IgD-negative memory B cell (primary cell): ENCODE measurements around the gene AGAP3. TPM values are rescaled to one million over a fixed set of nuclear protein-coding genes. Genes with fewer than 3 reads are reported as not detected.

Experiments used
- polyA plus RNA-seq: library from polyadenylated mRNA; unstranded; fragments of 300-500 nt; fragmentation: Illumina TruSeq; gene quantifications from one replicate; pipeline ENCODE4 v1.2.3, GENCODE V29; 2021

AGAP3 gene
- polyA plus RNA-seq, 1 donor from 2014 or later: 3.5 TPM

Other genes starting within 250 kb of the AGAP3 start
- 0.11 TPM for gene AOC1, start 234.0 kb upstream of the AGAP3 start, polyA plus RNA-seq
- 2.5 TPM for gene KCNH2, start 108.2 kb upstream of the AGAP3 start, polyA plus RNA-seq
- 2.0 TPM for gene NOS3, start 95.5 kb upstream of the AGAP3 start, polyA plus RNA-seq
- gene ATG9B, start 62.0 kb upstream of the AGAP3 start, polyA plus RNA-seq: 11.2 TPM
- 21.6 TPM for gene ABCB8, start 58.0 kb upstream of the AGAP3 start, polyA plus RNA-seq
- not detected for gene ASIC3, start 37.9 kb upstream of the AGAP3 start, polyA plus RNA-seq
- gene CDK5, start 28.6 kb upstream of the AGAP3 start, polyA plus RNA-seq: 11.4 TPM
- gene SLC4A2, start 26.9 kb upstream of the AGAP3 start, polyA plus RNA-seq: 17.8 TPM
- gene FASTK, start 5.7 kb upstream of the AGAP3 start, polyA plus RNA-seq: 55.4 TPM
- gene TMUB1, start 3.0 kb upstream of the AGAP3 start, polyA plus RNA-seq: 72.6 TPM
- not detected for gene GBX1, start 81.2 kb downstream of the AGAP3 start, polyA plus RNA-seq
- not detected for gene ASB10, start 100.8 kb downstream of the AGAP3 start, polyA plus RNA-seq
- not detected for gene H2BK1, start 124.0 kb downstream of the AGAP3 start, polyA plus RNA-seq
- gene ABCF2, start 140.7 kb downstream of the AGAP3 start, polyA plus RNA-seq: 34.2 TPM
- gene CHPF2, start 146.0 kb downstream of the AGAP3 start, polyA plus RNA-seq: 25.4 TPM
- gene SMARCD3, start 162.2 kb downstream of the AGAP3 start, polyA plus RNA-seq: 1.1 TPM